Left lobe of liver (tissue), 2 donors: ENCODE measurements around the gene NUP54. TPM values are rescaled to one million over a fixed set of nuclear protein-coding genes. Genes with fewer than 3 reads are reported as not detected.

Experiments
- ATAC-seq: fragments of 200-7000 bp; cut with Tn5 transposase; one replicate; pipeline ENCODE4 v1.9.1; 2020; ENCODE audit warnings: mild to moderate bottlenecking, moderate library complexity
- DNase-seq: peaks from one replicate; pipeline ENCODE4 v3.0.0-alpha.2; 2020; ENCODE audit warnings: low spot score
- total RNA-seq: library from RNA; stranded (reverse); gene quantifications from one replicate; pipeline ENCODE4 v1.2.1, GENCODE V29; 2021
- donor health status: DM: no; HTN: no; CAD: no; lungs with moderate emphysema.
- donor health status: DM: no; HTN: yes; CAD: no.

NUP54 gene, protein sequence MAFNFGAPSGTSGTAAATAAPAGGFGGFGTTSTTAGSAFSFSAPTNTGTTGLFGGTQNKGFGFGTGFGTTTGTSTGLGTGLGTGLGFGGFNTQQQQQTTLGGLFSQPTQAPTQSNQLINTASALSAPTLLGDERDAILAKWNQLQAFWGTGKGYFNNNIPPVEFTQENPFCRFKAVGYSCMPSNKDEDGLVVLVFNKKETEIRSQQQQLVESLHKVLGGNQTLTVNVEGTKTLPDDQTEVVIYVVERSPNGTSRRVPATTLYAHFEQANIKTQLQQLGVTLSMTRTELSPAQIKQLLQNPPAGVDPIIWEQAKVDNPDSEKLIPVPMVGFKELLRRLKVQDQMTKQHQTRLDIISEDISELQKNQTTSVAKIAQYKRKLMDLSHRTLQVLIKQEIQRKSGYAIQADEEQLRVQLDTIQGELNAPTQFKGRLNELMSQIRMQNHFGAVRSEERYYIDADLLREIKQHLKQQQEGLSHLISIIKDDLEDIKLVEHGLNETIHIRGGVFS
- 11.8 TPM for total RNA-seq

DNA sequence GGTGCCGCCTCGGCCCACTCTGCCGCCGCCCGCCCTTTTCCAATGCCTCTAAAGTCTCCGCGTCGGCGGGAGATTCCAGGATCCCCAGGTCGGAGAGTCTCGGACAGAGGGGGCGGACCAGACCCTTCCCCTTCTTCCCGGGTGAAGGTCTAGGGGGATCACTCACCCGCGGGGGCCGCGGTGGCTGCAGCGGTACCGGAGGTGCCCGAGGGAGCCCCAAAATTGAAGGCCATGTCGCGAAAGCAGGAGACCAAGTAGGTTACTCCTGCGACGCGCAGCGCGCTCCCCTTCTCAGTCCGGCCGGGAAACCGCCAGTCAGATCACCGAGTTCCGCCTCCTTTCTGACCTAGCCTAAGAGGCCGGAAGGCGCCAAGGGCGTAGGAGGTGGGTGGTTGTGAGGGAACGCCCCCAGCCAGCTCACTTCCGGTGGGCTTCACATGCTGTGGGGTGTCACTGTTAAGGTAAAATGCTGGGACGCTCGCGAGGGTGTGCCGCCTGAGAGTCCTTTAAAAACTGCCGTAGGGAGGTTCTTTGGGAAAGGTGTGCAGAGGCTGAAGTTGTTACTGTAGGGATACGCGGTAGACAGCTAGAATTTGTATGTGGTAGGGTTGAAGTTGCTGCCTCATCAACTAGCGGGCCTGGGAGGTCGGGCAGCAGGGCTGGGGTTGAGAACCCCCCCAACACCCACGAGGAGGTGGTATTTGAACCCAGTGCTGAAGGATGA lies at the start of gene NUP54:
Gene NUP54, minus strand, starts transcription at position 256 of the 724 bp plus-strand sequence. Its CDS starts 23 bp downstream, at position 233.
- DNase-seq (peak; percentile 95), ATAC-seq (peak; percentile 98)

DNA sequence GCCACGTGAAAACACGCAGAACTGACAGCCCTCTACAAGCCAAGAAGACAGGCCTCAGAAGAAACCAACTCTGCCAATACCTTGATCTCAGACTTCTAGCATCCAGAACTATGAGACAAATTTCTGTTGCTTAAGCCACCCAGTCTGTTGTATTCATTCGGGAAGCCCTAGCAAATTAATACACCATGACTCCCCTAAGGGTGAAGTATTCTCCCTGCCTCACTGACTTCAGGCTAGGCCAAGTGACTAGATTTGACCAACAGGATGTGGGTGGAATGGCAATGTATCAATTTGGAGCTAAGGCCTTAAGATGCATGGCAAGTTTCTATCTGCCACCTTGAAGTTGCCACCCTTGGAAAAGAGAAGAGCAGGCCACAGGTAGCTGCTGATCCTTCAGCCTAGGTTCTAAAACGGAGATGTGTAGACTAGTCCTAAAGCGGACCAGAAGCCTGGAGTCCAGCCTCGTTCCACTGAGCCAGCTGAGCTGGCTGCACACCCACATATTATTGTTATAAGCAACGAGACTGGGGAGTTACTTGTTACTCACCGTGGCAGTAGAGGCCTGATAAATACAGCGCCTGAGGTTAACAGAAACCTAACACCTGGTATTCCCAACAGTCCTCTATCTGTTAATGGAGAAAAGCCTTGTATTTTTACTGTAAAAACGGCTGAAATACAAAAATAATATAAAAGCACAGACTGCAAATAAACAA lies 49.0 kb upstream of the NUP54 start:
- ATAC-seq: no peak
- no peak for DNase-seq

DNA sequence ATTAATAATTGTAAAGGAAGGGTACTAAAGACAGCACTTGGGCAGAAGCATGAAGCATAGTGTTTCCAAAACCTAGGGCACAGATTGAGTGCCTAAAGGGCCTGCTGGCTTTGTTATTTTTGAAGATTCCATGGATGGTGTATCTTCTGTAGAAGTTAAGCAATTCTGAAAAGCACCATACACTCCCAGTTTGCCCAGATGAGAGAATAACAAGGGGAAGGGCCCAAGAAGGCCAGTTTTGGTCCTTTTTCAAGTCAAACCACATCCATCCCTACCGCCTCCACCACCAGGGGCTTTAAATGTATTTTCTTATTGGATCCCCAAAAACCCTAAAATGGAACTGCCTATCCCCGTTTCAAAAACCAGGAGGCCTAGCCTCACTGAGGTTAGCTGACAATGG lies 48.2 kb upstream of the NUP54 start:
- DNase-seq (no peak), ATAC-seq (no peak)

DNA sequence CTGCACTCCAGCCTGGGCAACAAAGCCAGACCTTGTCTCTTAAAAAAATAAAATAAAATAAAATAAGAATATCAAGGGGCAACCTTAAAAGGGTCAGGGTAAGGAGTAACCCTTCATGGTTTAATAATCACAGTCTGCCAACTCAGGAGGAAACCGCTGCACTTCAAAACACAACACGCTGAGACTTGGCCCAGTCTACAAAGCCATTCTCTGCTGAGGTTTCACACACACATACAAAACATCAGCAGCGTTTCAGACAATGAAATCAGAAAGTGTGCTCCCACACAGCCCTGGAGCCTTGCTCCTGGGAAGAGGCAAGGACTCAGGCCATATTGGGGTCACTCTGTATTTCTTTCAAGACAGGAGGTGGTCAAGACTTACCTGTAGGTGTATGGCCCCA lies 47.1 kb upstream of the NUP54 start:
- DNase-seq: no peak
- ATAC-seq: peak; percentile 33

DNA sequence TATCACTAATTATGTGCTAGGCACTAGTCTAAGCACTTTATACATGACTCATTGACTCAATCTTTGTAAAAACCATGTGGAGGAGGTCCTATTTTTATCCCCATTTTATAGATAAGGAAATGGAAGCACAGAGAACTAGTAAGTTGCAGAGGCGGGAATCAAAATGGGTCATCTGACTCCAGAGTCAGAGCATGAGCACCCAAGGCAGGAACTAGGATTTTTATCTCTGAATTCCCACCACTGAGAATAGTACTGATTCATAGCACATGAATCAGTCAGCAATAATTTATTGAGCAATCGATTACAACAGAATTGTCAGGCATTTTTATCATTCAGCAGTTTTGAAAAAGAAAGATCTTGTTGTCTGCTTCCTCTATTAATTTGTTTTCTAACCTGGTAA lies 46.1 kb upstream of the NUP54 start:
- DNase-seq (no peak), ATAC-seq (peak; percentile 24)

DNA sequence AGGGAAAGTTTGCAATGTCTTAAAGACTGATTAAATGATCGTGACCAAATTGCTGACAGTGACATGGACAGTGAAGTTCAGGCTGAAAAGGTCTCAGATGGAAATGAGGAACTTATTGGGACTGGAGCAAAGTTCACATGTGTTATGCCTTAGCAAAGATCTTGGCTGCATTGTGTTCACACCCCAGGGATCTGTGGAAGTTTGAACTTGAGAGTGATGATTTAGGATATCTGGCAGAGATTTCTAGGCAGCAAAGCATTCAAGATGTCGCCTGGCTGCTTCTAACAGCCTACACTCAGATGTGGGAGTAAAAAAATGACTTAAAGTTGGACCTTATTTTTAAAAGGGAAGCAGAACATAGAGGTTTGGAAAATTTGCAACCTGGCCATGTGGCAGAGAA lies 44.0 kb upstream of the NUP54 start:
- peak; percentile 1 for ATAC-seq
- DNase-seq: no peak

DNA sequence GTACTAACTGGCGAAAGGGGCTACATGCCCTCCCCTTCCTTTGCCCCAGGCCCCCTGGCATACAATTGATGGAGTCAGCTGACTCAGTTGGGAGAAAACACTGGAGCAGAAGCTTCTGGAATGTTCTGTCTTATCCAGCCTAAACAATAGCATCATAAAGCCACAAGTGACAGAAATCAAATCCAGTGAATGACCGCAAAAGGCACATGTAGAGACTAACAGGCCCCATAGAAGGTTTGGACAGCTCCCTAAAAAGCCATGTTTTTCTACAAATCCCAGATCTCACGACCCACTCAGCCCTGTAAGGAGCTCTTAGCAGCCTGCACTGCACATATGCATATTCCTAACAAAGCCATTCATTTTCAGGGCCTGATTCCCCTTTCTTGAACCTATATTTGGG lies 40.4 kb upstream of the NUP54 start:
- DNase-seq: no peak
- peak; percentile 6 for ATAC-seq

DNA sequence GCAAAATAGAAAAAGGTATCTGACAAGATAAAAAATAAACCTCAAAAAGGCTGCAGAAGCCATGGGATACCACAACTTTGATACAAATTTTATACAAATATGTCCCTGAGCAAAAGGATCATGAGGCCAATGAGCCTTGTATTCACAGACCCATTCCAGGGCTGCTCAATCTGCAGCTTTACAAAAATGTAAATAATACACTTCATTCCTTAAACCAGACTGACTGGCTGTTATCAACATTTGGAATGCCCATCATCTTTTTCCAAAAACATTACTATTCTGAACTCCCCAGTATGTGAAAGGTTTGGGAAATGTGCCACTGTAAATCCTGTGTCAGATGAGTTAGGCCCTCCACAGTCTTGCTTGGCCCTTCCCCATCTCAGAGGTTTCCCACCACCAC lies 40.0 kb upstream of the NUP54 start:
- DNase-seq (no peak), ATAC-seq (peak; percentile 7)

DNA sequence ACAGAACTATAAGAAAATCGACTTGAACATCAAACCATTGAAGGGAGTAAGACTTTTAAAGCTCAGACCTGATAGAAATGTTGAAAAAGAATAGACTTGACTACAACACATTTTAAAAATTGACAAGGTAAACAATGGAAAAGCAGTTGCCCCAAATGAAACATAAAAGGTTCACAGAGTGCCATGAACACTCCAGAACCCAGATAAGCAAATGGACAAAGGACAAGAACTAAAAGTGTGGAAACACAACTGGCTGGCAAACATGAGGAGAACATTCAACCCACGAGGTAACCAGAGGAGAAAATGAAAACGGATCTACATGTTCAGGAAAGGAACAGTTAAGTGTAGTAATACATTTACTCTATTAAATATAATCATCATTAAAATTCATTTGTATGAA lies 39.0 kb upstream of the NUP54 start:
- DNase-seq (peak; percentile 65), ATAC-seq (peak; percentile 83)

DNA sequence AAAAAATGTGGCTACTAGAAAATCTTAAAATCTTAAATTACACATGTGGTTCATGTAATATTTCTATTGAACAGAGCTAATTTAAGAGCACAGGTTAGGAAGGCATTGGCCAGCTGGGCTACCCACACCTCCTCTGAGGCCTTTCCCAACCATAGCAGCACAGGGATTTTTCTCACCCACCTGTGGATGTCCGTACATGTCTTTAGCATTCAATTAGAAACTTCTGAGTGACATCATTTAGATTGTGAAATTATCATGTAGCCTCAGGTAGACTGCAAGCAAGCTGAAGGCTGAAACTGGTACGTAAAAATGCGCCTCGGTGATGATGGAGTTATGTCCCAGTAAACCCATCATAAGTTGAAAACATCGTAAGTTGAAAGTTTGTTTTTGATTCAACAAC lies 34.3 kb upstream of the NUP54 start:
- no peak for DNase-seq
- no peak for ATAC-seq

DNA sequence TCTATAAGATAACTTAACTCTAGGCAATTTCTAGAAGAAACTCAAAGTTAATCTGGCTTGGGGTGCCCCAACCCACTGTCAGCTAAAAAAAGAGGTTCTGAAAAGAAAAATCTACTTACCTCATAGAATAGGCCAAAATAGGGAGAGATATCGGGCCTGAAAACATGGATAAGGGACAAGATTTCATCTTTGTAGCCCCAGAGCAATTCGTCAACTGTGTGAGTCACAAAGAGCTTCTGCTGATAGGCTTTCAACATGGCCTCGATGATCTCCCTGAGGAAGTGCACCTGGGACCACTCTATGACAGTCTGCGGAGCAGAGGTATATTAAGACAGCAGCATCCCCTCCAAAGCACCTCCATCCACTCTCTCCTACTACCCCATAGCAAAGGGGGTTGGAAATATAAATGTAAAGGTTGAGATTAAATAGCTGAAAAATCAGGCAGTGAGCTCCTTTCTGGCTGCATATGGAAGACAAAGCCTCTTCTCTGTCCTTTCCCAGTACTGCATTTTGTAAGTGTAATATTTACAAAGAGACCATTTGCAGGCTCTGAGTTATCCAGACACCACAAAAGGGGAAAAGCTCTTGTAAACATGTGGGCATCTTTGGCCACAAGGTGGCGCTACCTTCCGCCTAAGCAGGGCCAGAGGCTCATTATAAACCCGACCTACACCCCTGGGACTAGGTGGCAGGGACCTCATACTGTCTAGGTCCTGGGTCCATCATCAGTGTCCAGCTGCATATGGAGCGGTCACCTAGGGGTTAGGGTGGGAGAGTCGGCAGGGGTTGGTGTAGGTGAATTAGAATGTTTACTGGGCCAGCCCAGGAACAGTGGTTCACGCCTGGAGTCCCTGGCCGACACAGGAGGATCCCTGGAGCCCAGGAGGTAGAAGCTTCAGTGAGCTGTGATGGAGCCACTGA lies 31.5 kb upstream of the NUP54 start:
- ATAC-seq (peak; percentile 98), DNase-seq (peak; percentile 86)

DNA sequence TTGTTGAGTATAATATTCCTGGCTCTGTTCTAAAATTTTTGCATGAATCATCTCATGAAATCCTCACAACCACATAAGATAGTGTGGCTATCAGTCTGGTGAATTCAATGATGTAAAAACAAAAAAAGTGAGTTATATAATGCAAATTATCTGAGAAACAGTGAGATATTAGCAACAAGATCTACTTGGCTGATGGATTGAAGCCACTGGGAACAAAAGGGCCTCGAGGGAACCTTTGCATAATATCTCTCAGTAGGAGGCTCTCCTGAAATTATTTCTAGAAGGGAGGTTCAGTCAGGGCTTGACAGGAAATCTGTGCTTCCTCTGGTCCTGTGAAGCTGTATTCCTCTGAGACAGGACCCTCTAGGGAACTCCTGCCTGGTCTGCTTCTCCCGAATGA lies 30.1 kb upstream of the NUP54 start:
- DNase-seq (no peak), ATAC-seq (no peak)

DNA sequence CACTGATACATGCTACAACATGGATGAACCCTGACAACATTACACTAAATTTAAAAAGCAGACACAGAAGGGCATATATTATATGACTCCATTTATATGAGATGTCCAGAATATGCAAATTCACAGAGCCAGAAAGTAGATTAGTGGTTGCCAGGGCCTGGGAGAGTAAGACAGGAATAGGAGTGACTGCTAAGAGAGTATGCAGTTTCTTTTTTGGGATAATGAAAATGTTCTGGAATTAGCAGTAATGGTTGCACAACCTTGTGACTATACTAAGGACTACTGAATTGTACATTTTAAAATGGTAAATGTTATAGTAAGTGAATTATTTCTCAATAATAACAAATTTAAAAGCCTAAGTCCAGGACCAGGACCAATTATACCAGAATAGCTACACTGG lies 29.5 kb upstream of the NUP54 start:
- ATAC-seq: no peak
- DNase-seq: no peak

DNA sequence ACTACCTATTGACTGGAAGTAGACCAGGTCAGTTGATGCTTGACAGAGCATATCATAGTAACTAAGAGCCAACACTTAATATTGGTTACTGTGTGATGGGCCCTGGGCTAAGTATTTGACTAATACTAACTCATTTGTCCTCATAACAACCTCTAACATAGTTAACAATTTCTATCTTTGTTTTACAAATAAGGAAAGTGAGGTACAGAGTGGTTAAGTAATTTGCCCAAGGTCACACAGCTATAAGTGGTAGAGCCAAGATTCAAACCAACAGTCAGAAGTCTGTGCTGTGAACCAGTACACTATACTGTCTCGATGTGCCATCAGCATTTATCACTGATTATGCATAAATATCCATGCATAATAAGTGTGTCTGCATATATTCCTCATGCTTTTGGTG lies 27.1 kb upstream of the NUP54 start:
- ATAC-seq (no peak), DNase-seq (no peak)

DNA sequence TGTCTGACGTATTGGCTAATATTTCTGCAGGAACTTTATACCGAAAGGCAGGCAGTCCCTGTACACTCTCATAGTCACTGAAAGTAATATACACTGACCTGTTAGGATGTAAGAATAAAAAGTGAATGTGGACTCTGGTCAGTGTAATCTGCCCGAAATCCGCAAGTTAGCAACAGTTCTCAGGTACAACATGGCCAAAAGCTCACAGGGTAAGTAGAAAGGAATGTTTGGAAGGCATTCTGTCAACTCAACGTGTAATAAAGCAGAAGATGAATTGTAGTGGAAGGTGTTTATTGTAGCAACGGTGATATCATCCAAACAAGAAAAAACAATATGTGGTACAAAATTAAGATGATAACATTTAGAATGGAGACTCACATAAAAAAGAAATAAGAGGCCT lies 26.0 kb upstream of the NUP54 start:
- DNase-seq (no peak), ATAC-seq (no peak)

DNA sequence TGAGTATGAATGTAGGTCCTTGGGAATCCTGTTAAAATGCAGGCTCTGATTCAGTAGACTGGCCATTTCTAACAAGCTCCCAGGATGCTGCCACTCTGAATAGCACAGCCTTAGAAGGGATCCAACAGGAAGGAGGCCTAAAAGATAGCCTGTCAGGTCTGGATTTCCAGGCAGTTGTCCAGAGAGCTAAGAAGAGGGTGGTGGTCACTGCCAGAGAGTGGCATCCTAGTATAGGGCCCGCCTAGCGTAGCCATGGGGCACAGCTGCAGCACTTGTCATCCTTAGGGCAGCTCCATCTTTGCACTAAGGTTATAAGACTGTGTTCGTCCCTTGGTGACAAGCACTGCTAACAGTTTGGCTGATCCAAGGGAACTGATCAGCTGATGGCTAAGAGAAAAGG lies 20.5 kb upstream of the NUP54 start:
- DNase-seq (no peak), ATAC-seq (peak; percentile 24)

DNA sequence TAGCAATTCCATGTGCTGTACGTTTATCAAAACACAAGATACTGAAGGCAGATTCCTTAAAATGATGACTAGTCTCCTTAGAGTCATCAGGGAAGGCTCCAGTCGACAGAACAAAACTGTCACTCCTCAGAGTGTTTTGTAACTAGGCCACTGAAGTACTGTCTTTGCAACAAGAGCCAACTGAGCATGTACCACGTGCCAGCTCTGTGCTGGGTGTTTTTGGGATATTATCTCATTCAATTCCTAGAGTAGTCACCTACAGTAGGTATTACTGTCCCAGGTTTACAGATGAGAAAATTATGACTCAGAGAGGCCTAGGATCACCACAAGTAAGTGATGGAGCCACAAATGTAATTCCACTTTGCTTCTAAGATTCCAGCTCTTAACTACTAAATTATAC lies 18.3 kb upstream of the NUP54 start:
- DNase-seq (no peak), ATAC-seq (no peak)

DNA sequence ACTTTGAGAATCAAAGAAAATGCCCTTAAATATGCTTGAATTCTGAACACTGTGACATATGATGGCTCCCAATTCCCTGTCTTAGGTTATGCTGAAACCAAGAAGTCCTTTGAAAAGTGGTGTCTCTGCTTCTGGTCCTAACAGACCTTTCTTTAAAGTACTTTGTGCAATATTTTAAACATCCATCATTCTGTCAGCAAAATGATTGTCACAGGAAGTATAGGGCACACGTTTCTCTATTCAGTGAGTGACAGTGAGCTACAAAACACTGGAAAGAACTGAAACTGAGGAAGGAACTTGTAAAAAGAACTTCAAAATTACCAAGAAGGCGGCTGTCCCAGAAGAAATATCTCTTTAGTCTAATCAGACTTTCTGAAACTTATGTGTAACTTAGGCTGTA lies 12.2 kb upstream of the NUP54 start:
- no peak for ATAC-seq
- no peak for DNase-seq

DNA sequence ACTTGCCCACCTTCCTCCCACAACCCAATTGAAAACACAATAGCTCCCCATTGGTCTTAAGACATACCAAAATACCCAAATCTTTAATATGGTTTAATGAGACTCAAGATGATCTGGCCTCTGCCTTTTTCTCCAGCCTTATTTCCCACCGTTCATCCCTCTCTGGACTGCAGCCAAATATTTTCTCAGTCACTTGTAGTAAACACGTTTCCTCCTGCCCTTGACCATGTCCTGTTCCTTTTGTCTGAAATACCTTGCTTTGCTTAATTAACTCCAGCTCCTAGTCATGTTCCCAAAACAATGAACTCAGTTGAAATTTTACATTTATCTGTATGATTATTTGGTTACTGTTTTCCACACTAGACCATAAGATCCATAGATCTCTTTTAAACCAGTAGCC lies 8.4 kb upstream of the NUP54 start:
- ATAC-seq: peak; percentile 18

DNA sequence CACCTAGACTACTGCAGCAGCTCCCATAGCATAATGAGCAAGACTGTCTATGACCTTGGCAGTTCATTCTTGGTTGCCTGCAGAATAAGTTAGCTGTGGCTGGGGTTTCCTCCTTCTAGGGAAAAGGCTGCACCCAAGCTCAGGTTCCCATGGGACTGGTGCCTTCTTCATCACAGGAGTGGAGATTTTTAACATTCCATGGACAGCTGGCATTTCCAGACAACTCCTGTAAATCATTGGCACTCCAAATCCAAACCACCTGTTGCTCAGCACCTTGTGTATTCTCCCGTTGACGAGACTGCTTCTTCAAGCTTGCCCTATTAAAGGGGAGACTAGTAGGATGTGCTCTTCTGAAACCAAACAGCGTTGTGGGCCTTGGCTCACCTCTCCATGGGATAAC lies 7.8 kb upstream of the NUP54 start:
- DNase-seq (no peak), ATAC-seq (peak; percentile 22)

More for the DNA sequence above, 8.4 kb upstream of the NUP54 start:
- DNase-seq: no peak
